K562 (cell line): Measurements from ENCODE around the gene TMEFF2. TPM values are rescaled to one million over a fixed set of nuclear protein-coding genes. Genes with fewer than 3 reads are reported as not detected.

ENCODE experiments used
- CBX3 ChIP-seq, 2 experiments: IDR thresholded peaks; 1 replicate in 1 of 2; 2 replicates in 1 of 2; pipeline ENCODE4 v1.6.1; 2012; ENCODE audit warnings: inconsistent platforms in 2 of 2, low read length in 2 of 2, borderline replicate concordance in 1 of 2, control low read depth in 1 of 2
- MAZ ChIP-seq, 2 experiments: fragments of 450-650 bp in 1 of 2; sonication (generic) in 1 of 2; formaldehyde crosslinking; IDR thresholded peaks in 1 of 2; conservative IDR thresholded peaks in 1 of 2; 2 replicates each; pipeline versions ENCODE4 v1.4.0 to v1.5.0; 2020; ENCODE audit warnings: mild to moderate bottlenecking in 1 of 2, missing genetic modification reagents in 1 of 2
- NELFE ChIP-seq: IDR thresholded peaks from 2 replicates; pipeline ENCODE4 v1.6.1; 2011; ENCODE audit warnings: mild to moderate bottlenecking; ENCODE audit not compliant: insufficient read depth, insufficient read length
- SAFB2 ChIP-seq: fragments of 200-400 bp; formaldehyde crosslinking; IDR thresholded peaks from 2 replicates; pipeline ENCODE4 v1.6.1; 2018; ENCODE audit warnings: borderline replicate concordance, low read length, low read depth, moderate library complexity; ENCODE audit not compliant: severe bottlenecking
- polyA plus RNA-seq, 8 experiments: library from polyadenylated mRNA; depleted of rRNA in 4 of 8; stranded (reverse) in 5 of 8; unstranded in 3 of 8; fragments of >200 nt; fragmentation: Nextera tagmentation in 2 of 8; fragmentation: Illumina TruSeq in 1 of 8; extraction: Ambion mirVana in 2 of 8; extraction: Trizol in 1 of 8; gene quantifications; 2 replicates each; pipeline versions ENCODE4 v1.2.1 to v1.2.3, GENCODE V29; 2011 to 2014; ENCODE audit warnings: inconsistent platforms in 1 of 8, missing spikeins in 1 of 8
- total RNA-seq, 7 experiments: library from RNA; depleted of rRNA in 6 of 7; stranded (reverse); fragments of >200 nt in 6 of 7; fragmentation: Illumina TruSeq in 2 of 7; extraction: Trizol in 2 of 7; gene quantifications; 2 replicates each; pipeline versions ENCODE4 v1.2.1 to v1.2.3, GENCODE V29; 2011 to 2021; ENCODE audit warnings: low replicate concordance in 1 of 7
- TF ChIP-seq, protein P1 (sequence below): sonication (generic); formaldehyde crosslinking; IDR thresholded peaks from 2 replicates; pipeline ENCODE4 v1.5.0; 2020; ENCODE audit warnings: missing genetic modification reagents
- TF ChIP-seq, protein P2 (sequence below): sonication (generic); formaldehyde crosslinking; IDR thresholded peaks from 2 replicates; pipeline ENCODE4 v1.8.1; 2023; ENCODE audit warnings: mild to moderate bottlenecking, missing genetic modification reagents

TMEFF2 gene
- total and polyA plus RNA-seq, 9 of the 15 experiments (the other 6 are each of a cell fraction or from before 2014, with no cell fraction given) = 1.4 TPM; not detected in 8

DNA sequence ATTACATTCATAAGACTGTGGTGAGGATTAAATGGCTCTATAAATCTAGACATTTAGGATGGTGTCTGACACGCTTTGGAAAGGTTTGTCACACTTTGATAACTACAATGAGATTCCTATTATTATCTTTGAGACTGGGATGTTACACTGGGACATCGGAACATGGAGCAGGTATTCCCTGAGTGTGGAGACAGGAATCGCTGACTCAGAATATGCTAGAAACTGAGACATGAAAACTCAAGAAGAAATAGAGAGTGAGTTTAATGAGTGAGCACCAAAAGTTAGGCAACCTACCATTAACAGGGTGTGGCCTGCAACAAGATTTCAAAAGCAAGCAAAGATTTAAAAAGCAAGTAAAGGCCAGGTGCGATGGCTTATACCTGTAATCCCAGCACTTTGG lies 145.4 kb downstream of the TMEFF2 start (continued):
- no peak for TF ChIP-seq SAFB2
- no peak for TF ChIP-seq CBX3 (IDR thresholded peaks at IDR 0.05; ENCODE audit: borderline replicate concordance in 1 of 2, low read length in 2 of 2)
- no peak for TF ChIP-seq NELFE
- TF ChIP-seq, protein P1, sequence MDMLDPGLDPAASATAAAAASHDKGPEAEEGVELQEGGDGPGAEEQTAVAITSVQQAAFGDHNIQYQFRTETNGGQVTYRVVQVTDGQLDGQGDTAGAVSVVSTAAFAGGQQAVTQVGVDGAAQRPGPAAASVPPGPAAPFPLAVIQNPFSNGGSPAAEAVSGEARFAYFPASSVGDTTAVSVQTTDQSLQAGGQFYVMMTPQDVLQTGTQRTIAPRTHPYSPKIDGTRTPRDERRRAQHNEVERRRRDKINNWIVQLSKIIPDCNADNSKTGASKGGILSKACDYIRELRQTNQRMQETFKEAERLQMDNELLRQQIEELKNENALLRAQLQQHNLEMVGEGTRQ (CRISPR knock-in tag) = no peak
- TF ChIP-seq MAZ (CRISPR knock-in tag; conservative IDR thresholded peaks at IDR 0.05 in 1 of 2, IDR thresholded peaks at IDR 0.05 in 1 of 2) = no peak
- TF ChIP-seq, protein P2, sequence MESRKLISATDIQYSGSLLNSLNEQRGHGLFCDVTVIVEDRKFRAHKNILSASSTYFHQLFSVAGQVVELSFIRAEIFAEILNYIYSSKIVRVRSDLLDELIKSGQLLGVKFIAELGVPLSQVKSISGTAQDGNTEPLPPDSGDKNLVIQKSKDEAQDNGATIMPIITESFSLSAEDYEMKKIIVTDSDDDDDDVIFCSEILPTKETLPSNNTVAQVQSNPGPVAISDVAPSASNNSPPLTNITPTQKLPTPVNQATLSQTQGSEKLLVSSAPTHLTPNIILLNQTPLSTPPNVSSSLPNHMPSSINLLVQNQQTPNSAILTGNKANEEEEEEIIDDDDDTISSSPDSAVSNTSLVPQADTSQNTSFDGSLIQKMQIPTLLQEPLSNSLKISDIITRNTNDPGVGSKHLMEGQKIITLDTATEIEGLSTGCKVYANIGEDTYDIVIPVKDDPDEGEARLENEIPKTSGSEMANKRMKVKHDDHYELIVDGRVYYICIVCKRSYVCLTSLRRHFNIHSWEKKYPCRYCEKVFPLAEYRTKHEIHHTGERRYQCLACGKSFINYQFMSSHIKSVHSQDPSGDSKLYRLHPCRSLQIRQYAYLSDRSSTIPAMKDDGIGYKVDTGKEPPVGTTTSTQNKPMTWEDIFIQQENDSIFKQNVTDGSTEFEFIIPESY (CRISPR knock-in tag) = no peak
- TF ChIP-seq, all 486 proteins: peak for 3
